Body of pancreas (tissue), 4 donors: ENCODE data around the gene MYO9B. TPM values are rescaled to one million over a fixed set of nuclear protein-coding genes. Genes with fewer than 3 reads are reported as not detected.

Experiments
- ATAC-seq: fragments of 150-250 bp; one replicate; pipeline ENCODE4 v1.9.1; 2016
- DNase-seq, 4 donors: peaks; one replicate each; pipeline ENCODE4 v3.0.0-alpha.2; 2019
- H3K27ac ChIP-seq, 4 donors: fragments of 200-600 bp; sonication (generic); 1 replicate in 3 of 4; 2 replicates in 1 of 4; pipeline versions ENCODE4 v1.5.1 to v1.6.1; 2016 to 2019; ENCODE audit warnings: mild to moderate bottlenecking in 1 of 4, mixed read lengths in 1 of 4, moderate library complexity in 1 of 4
- H3K27me3 ChIP-seq, 2 donors: fragments of 200-600 bp; sonication (generic); one replicate each; pipeline ENCODE4 v1.6.0; 2016; ENCODE audit warnings: mild to moderate bottlenecking in 1 of 2
- H3K36me3 ChIP-seq, 2 donors: fragments of 200-600 bp; sonication (generic); replicated peaks in 1 of 2; 2 replicates each; pipeline ENCODE4 v1.5.1; 2016; ENCODE audit warnings: low read depth in 2 of 2; ENCODE audit not compliant: insufficient read depth in 1 of 2
- H3K4me1 ChIP-seq: fragments of 200-600 bp; sonication (generic); one replicate; pipeline ENCODE4 v1.6.0; 2016
- H3K4me3 ChIP-seq, 2 donors: fragments of 200-600 bp; sonication (generic); 1 replicate in 1 of 2; 2 replicates in 1 of 2; pipeline ENCODE4 v1.5.1; 2016 to 2019
- H3K9me3 ChIP-seq, 3 donors: fragments of 200-600 bp; sonication (generic); 1 replicate in 2 of 3; 2 replicates in 1 of 3; pipeline ENCODE4 v1.5.1; 2016
- POLR2A ChIP-seq, 3 donors: fragments of 450-650 bp; IDR thresholded peaks; one replicate each; pipeline ENCODE4 v1.6.1; 2016; ENCODE audit warnings: antibody characterized with exemption in 3 of 3, mild to moderate bottlenecking in 2 of 3
- WGBS, 2 donors: methylation state at CpG; one replicate each; pipeline ENCODE4 v1.1.5; 2017; 5-methylcytosine and 5-hydroxymethylcytosine counted together
- intact Hi-C: fragments of 100-400 bp; cut with DNase I; formaldehyde crosslinking; loops from one replicate; pipeline ENCODE4 v1.15.1; 2023
- total RNA-seq, 2 donors: library from RNA; depleted of rRNA; stranded (reverse); fragments of >200 nt; gene quantifications; one replicate each; pipeline ENCODE4 v1.1.0, GENCODE V29; 2016
- TF ChIP-seq, protein P1 (sequence below), 7 experiments: fragments of 450-650 bp in 4 of 7; fragments of 200-600 bp in 3 of 7; sonication (generic) in 3 of 7; IDR thresholded peaks; one replicate each; pipeline ENCODE4 v1.5.1; 2016 to 2019; ENCODE audit warnings: antibody characterized with exemption in 7 of 7

Gene MYO9B
- total RNA-seq, 2 donors from 2014 or later = 26.2 to 56.0 TPM

GRCh38 chr19:17107546-17108452, 32.2 kb downstream of the MYO9B start:
- DNase-seq (peak; percentile 38 to 78 (median 66)), ATAC-seq (peak; percentile 63)
- H3K4me3 ChIP-seq = no peak overlapping the region
- H3K4me1 ChIP-seq = peaks cover 12% of the 10 kb centered on the region
- WGBS, 2 donors = 60 to 70% methylated on average over 2 to 27 of the region's 27 CpGs
- no peaks in the 10 kb centered on the region for H3K9me3 ChIP-seq
- no peaks in the 10 kb centered on the region for H3K27me3 ChIP-seq
- intact Hi-C loops = no loop called here
- no peaks in the 10 kb centered on the region for H3K36me3 ChIP-seq
- H3K27ac ChIP-seq = peak overlapping the region in 2 of 4 donors; percentile 55 to 59
- TF ChIP-seq, protein P1, sequence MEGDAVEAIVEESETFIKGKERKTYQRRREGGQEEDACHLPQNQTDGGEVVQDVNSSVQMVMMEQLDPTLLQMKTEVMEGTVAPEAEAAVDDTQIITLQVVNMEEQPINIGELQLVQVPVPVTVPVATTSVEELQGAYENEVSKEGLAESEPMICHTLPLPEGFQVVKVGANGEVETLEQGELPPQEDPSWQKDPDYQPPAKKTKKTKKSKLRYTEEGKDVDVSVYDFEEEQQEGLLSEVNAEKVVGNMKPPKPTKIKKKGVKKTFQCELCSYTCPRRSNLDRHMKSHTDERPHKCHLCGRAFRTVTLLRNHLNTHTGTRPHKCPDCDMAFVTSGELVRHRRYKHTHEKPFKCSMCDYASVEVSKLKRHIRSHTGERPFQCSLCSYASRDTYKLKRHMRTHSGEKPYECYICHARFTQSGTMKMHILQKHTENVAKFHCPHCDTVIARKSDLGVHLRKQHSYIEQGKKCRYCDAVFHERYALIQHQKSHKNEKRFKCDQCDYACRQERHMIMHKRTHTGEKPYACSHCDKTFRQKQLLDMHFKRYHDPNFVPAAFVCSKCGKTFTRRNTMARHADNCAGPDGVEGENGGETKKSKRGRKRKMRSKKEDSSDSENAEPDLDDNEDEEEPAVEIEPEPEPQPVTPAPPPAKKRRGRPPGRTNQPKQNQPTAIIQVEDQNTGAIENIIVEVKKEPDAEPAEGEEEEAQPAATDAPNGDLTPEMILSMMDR (IDR thresholded peaks at IDR 0.05) = no peak
- no peak for TF ChIP-seq POLR2A (IDR thresholded peaks at IDR 0.05)

- Histone ChIP-seq H3K27ac (peak overlapping the region in 2 of 4 donors; percentile 55 to 59), H3K9me3 (no peaks in the 10 kb centered on the region), H3K4me3 (no peak overlapping the region), H3K4me1 (peaks cover 12% of the 10 kb centered on the region), H3K36me3 (no peaks in the 10 kb centered on the region), H3K27me3 (no peaks in the 10 kb centered on the region)
- intact Hi-C loops = no loop called here
- WGBS, 2 donors = 53 to 64% methylated on average over 4 of the region's 4 CpGs
- DNase-seq (no peak), ATAC-seq (no peak)
- TF ChIP-seq, protein P1 (IDR thresholded peaks at IDR 0.05) = no peak
- TF ChIP-seq POLR2A (IDR thresholded peaks at IDR 0.05) = no peak
These were observed 32.8 kb downstream of the MYO9B start for GRCh38 chr19:17108453-17108784.

DNA sequence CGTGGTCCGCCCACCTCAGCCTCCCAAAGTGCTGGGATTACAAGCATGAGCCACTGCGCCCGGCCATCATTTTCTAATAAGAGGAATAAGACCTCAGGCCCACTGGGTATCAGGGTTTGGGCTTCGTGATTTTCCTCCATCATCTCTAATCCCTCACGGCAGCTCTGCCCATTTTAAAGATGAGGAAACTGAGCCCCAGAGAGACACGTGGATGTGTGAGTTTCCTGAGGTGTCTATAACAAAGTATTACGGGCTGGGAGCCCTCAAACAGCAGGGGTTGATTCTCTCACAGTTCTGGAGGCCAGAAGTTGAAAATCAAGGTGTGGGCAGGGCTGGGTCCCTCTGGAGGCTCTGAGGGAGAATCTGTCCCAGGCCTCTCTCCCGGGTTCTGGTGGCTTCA, 33.7 kb downstream of the MYO9B start:
- intact Hi-C loops = no loop called here
- H3K36me3 ChIP-seq = no peaks in the 10 kb centered on the region
- H3K27ac ChIP-seq = peak overlapping the region in 1 of 4 donors; percentile 55
- WGBS, 2 donors = 93 to 94% methylated on average over 9 of the region's 9 CpGs
- peaks cover 12% of the 10 kb centered on the region for H3K4me1 ChIP-seq
- H3K9me3 ChIP-seq = no peaks in the 10 kb centered on the region
- DNase-seq (no peak), ATAC-seq (no peak)
- no peak overlapping the region for H3K4me3 ChIP-seq
- TF ChIP-seq POLR2A (IDR thresholded peaks at IDR 0.05) = no peak
- TF ChIP-seq, protein P1 (IDR thresholded peaks at IDR 0.05) = no peak
- no peaks in the 10 kb centered on the region for H3K27me3 ChIP-seq

- H3K27ac ChIP-seq = peak overlapping the region in 1 of 4 donors; percentile 55
- peak in 2 of 4 donors; percentile 17 to 72 for DNase-seq
- H3K4me3 ChIP-seq = no peak overlapping the region
- ATAC-seq = no peak
- H3K4me1 ChIP-seq = peaks cover 12% of the 10 kb centered on the region
- intact Hi-C loops = no loop called here
- no peaks in the 10 kb centered on the region for H3K36me3 ChIP-seq
- TF ChIP-seq, protein P1 (IDR thresholded peaks at IDR 0.05) = no peak
- no peak for TF ChIP-seq POLR2A (IDR thresholded peaks at IDR 0.05)
- H3K9me3 ChIP-seq = no peaks in the 10 kb centered on the region
- WGBS, 2 donors = 63 to 98% methylated on average over 18 to 26 of the region's 26 CpGs
- no peaks in the 10 kb centered on the region for H3K27me3 ChIP-seq
These were observed 34.5 kb downstream of the MYO9B start for GRCh38 chr19:17109962-17110598.
